K562 (cell line): ENCODE data around the gene DGKA. TPM values are rescaled to one million over a fixed set of nuclear protein-coding genes. Genes with fewer than 3 reads are reported as not detected.
A peak's percentile ranks its signal among the peaks of the same experiment; 100 is the strongest.

Experiments used
- ATAC-seq: fragments of 200-7000 bp; cut with Tn5 transposase; 3 replicates; pipeline ENCODE4 v1.9.1; 2020; ENCODE audit warnings: moderate library complexity
- BruUV-seq: library from RNA; stranded (reverse); fragments of 400-500 nt; replicated peaks from 2 replicates; lab custom pipeline; 2021; lab: Mats Ljungman, UMichigan
- CTCF ChIA-PET: fragments of 300-600 bp; formaldehyde crosslinking; extraction: SDS; loops from one replicate; lab custom pipeline; 2021; ENCODE audit warnings: low intra/inter-chr PET ratio; lab: Yijun Ruan, JAX
- POLR2A ChIA-PET: fragments of 300-600, 350-650 bp; sonication (Branson Sonifier 250); formaldehyde crosslinking; extraction: SDS; loops from one replicate; lab custom pipeline; 2021; ENCODE audit warnings: antibody characterized with exemption, inconsistent platforms; lab: Yijun Ruan, JAX
- DNase-seq, 4 experiments: peaks; one replicate each; pipeline versions ENCODE4 v3.0.0 to v3.0.0-alpha.2; 2011 to 2018; ENCODE audit warnings: low spot score in 3 of 4, mixed read lengths in 3 of 4; ENCODE audit errors: extremely low read depth in 1 of 4
- FAIRE-seq: peaks from 2 replicates; lab custom pipeline; 2011; peaks lifted over from hg19 to GRCh38; lab: Jason Lieb, UNC
- H2AFZ ChIP-seq: 2 replicates; pipeline ENCODE4 v1.6.0; 2011; ENCODE audit warnings: low read depth, low read length, control low read depth, inconsistent platforms
- H3K27ac ChIP-seq: fragments of 200-600 bp; 3 replicates; pipeline ENCODE4 v1.8.0; 2011; ENCODE audit warnings: low read depth, mild to moderate bottlenecking, control low read depth, inconsistent platforms, low read length, moderate library complexity, mixed read lengths; ENCODE audit errors: extremely low read depth
- H3K27me3 ChIP-seq, 2 experiments: fragments of 300-600 bp in 1 of 2; 2 replicates in 1 of 2; 3 replicates in 1 of 2; pipeline versions ENCODE4 v1.6.0 to v1.8.0; 2011; ENCODE audit warnings: inconsistent platforms in 2 of 2, low read length in 2 of 2, mild to moderate bottlenecking in 1 of 2, mixed read lengths in 1 of 2, moderate library complexity in 1 of 2; ENCODE audit not compliant: control insufficient read depth in 2 of 2, insufficient read depth in 2 of 2
- H3K36me3 ChIP-seq: fragments of 300-600 bp; 3 replicates; pipeline ENCODE4 v1.8.0; 2011; ENCODE audit warnings: mild to moderate bottlenecking, low read length, inconsistent platforms; ENCODE audit not compliant: control insufficient read depth, insufficient read depth
- H3K4me1 ChIP-seq, 2 experiments: fragments of 200-600 bp in 1 of 2; replicated peaks in 1 of 2; 2 replicates in 1 of 2; 3 replicates in 1 of 2; pipeline versions ENCODE4 v1.5.1 to v1.8.0; 2011; ENCODE audit warnings: inconsistent platforms in 2 of 2, low read length in 2 of 2, mild to moderate bottlenecking in 1 of 2, mixed read lengths in 1 of 2, moderate library complexity in 1 of 2; ENCODE audit not compliant: control insufficient read depth in 2 of 2, insufficient read depth in 2 of 2
- H3K4me2 ChIP-seq: 2 replicates; pipeline ENCODE4 v1.6.1; 2011; ENCODE audit warnings: low read length, control low read depth, inconsistent platforms, mixed read lengths; ENCODE audit not compliant: insufficient read depth
- H3K4me3 ChIP-seq: fragments of 200-600 bp; sonication (generic), shearing (Covaris generic); 2 replicates; pipeline ENCODE4 v1.5.1; 2016; ENCODE audit warnings: control low read depth, inconsistent platforms
- H3K79me2 ChIP-seq: fragments of 200-600 bp; 3 replicates; pipeline ENCODE4 v1.8.0; 2011; ENCODE audit warnings: low read length, inconsistent platforms; ENCODE audit not compliant: control insufficient read depth, insufficient read depth
- H3K9ac ChIP-seq, 2 experiments: 2 replicates each; pipeline versions ENCODE4 v1.6.0 to v1.6.1; 2011; ENCODE audit warnings: low read depth in 2 of 2, low read length in 2 of 2, control low read depth in 1 of 2, inconsistent platforms in 1 of 2, mild to moderate bottlenecking in 1 of 2, mixed read lengths in 1 of 2; ENCODE audit not compliant: insufficient read depth in 1 of 2
- H3K9me1 ChIP-seq: one replicate; pipeline ENCODE4 v1.6.0; 2011; ENCODE audit warnings: inconsistent platforms, mild to moderate bottlenecking, low read length, moderate library complexity; ENCODE audit not compliant: control insufficient read depth, insufficient read depth
- H3K9me3 ChIP-seq: replicated peaks from 2 replicates; pipeline ENCODE4 v1.5.1; 2011; ENCODE audit warnings: low read depth, low read length, inconsistent platforms; ENCODE audit not compliant: control insufficient read depth, insufficient read depth
- H4K20me1 ChIP-seq: replicated peaks from 2 replicates; pipeline ENCODE4 v1.6.1; 2011; ENCODE audit warnings: low read length, inconsistent platforms, mixed read lengths; ENCODE audit not compliant: control insufficient read depth, insufficient read depth
- BDP1 ChIP-seq: IDR thresholded peaks from 3 replicates; pipeline ENCODE4 v1.6.1; 2011; ENCODE audit not compliant: insufficient read length, insufficient read depth
- CBFA2T3 ChIP-seq: fragments of 450-650 bp; IDR thresholded peaks from 2 replicates; pipeline ENCODE4 v1.6.1; 2017
- CEBPB ChIP-seq: fragments of 450-650 bp; IDR thresholded peaks from 2 replicates; pipeline ENCODE4 v1.6.1; 2016; ENCODE audit warnings: missing genetic modification characterization, missing compliant biosample characterization
- ELF1 ChIP-seq: fragments of 200-800 bp; sonication (Bioruptor generic); IDR thresholded peaks from 2 replicates; pipeline ENCODE4 v1.6.1; 2016; ENCODE audit warnings: missing genetic modification characterization, missing compliant biosample characterization
- EP300 ChIP-seq: IDR thresholded peaks from 2 replicates; pipeline ENCODE4 v1.6.1; 2012; ENCODE audit warnings: low read length, improper control_type of control experiment
- MCM3 ChIP-seq: fragments of 450-650 bp; IDR thresholded peaks from 2 replicates; pipeline ENCODE4 v1.6.1; 2016
- OTX1 ChIP-seq: fragments of 450-650 bp; formaldehyde crosslinking; IDR thresholded peaks from 2 replicates; pipeline ENCODE4 v1.4.0; 2022; ENCODE audit warnings: mild to moderate bottlenecking
- PKNOX1 ChIP-seq: fragments of 450-650 bp; IDR thresholded peaks from 2 replicates; pipeline ENCODE4 v1.6.1; 2016
- RCOR1 ChIP-seq, 2 experiments: IDR thresholded peaks; 2 replicates each; pipeline ENCODE4 v1.6.1; 2012; ENCODE audit warnings: low read depth in 2 of 2, low read length in 2 of 2, borderline replicate concordance in 1 of 2, improper control_type of control experiment in 1 of 2
- SNRNP70 ChIP-seq: fragments of 200-400 bp; formaldehyde crosslinking; optimal IDR thresholded peaks from 2 replicates; pipeline ENCODE3; 2017; ENCODE audit warnings: low read depth, low read length
- SRSF9 ChIP-seq: fragments of 200-400 bp; formaldehyde crosslinking; IDR thresholded peaks from 2 replicates; pipeline ENCODE4 v1.6.1; 2017; ENCODE audit warnings: low read depth, low read length, borderline replicate concordance
- ZNF785 ChIP-seq: fragments of 250-450 bp; sonication (Bioruptor Pico); IDR thresholded peaks from 2 replicates; pipeline ENCODE4 v1.4.0; 2020; ENCODE audit warnings: mild to moderate bottlenecking
- WGBS: fragments of 100-300 bp; shearing (Covaris generic); methylation state at CpG from one replicate; pipeline ENCODE4 v1.1.6; 2016; ENCODE audit warnings: low coverage, mixed read lengths; ENCODE audit not compliant: insufficient coverage; ENCODE audit errors: missing lambda C conversion rate; 5-methylcytosine and 5-hydroxymethylcytosine counted together
- in situ Hi-C: fragments of 300-500 bp; cut with MboI; formaldehyde crosslinking; loops from 4 replicates; pipeline ENCODE4 v1.15.0; 2018; ENCODE audit warnings: inconsistent platforms, mixed read lengths
- intact Hi-C: fragments of 100-400 bp; cut with micrococcal nuclease; formaldehyde crosslinking; loops from 2 replicates; pipeline ENCODE4 v1.14.2; 2022
- polyA plus RNA-seq, 8 experiments: library from polyadenylated mRNA; depleted of rRNA in 4 of 8; stranded (reverse) in 5 of 8; unstranded in 3 of 8; fragments of >200 nt; fragmentation: Nextera tagmentation in 2 of 8; fragmentation: Illumina TruSeq in 1 of 8; extraction: Ambion mirVana in 2 of 8; extraction: Trizol in 1 of 8; gene quantifications; 2 replicates each; pipeline versions ENCODE4 v1.2.1 to v1.2.3, GENCODE V29; 2011 to 2014; ENCODE audit warnings: inconsistent platforms in 1 of 8, missing spikeins in 1 of 8
- total RNA-seq, 7 experiments: library from RNA; depleted of rRNA in 6 of 7; stranded (reverse); fragments of >200 nt in 6 of 7; fragmentation: Illumina TruSeq in 2 of 7; extraction: Trizol in 2 of 7; gene quantifications; 2 replicates each; pipeline versions ENCODE4 v1.2.1 to v1.2.3, GENCODE V29; 2011 to 2021; ENCODE audit warnings: low replicate concordance in 1 of 7
- TF ChIP-seq, protein P1 (sequence below): fragments of 250-450 bp; sonication (Bioruptor Pico); IDR thresholded peaks from 2 replicates; pipeline ENCODE4 v1.9.0; 2021; ENCODE audit warnings: mild to moderate bottlenecking

Gene DGKA
- total and polyA plus RNA-seq, 9 of the 15 experiments (the other 6 are each of a cell fraction or from before 2014, with no cell fraction given): 3.4 to 12.4 (median 6.2) TPM

GRCh38 chr12:55942577-55943136, 11.7 kb downstream of the DGKA start (continued):
- TF ChIP-seq OTX1 (CRISPR knock-in tag): peak; percentile 53; the same call in 1 of the 2 replicates
- no peak for TF ChIP-seq SRSF9
- TF ChIP-seq EP300: peak; percentile 69; the same call in 1 of the 2 replicates
- TF ChIP-seq, protein P1, sequence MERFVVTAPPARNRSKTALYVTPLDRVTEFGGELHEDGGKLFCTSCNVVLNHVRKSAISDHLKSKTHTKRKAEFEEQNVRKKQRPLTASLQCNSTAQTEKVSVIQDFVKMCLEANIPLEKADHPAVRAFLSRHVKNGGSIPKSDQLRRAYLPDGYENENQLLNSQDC: no peak
- TF ChIP-seq CBFA2T3: peak; percentile 64
- TF ChIP-seq RCOR1 (IDR thresholded peaks at IDR 0.05; ENCODE audit: borderline replicate concordance in 1 of 2, low read depth in 2 of 2, low read length in 2 of 2): peak in 1 of 2 experiments; percentile 76; a peak in 2 of 4 replicates
- no peak for TF ChIP-seq ZNF785
- TF ChIP-seq SNRNP70: no peak
- TF ChIP-seq CEBPB: peak; percentile 18; the same call in 1 of the 2 replicates
- no peak for TF ChIP-seq BDP1
- TF ChIP-seq PKNOX1: peak; percentile 50
- no peak for TF ChIP-seq MCM3

DNA sequence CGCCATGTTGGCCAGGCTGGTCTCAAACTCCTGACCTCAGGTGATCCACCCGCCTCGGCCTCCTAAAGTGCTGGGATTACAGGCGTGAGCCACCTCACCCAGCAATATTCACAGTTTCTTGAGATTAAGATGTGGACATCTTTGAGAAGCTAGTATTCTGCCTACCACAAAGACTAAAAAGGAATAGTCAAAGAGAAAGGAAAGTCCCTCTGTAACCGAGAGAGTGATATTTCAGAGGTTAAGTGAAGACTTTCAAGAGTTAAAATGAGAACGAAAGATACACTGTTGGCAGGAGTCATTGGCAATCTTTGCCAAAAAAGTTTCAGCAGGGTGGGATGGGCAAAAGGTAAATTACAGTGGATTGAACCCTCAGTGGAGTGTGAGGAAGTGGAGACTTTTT, 15.6 kb downstream of the DGKA start:
- H3K79me2 ChIP-seq: no peaks in the 10 kb centered on the region
- FAIRE-seq (no peak), ATAC-seq (no peak), DNase-seq (no peak)
- no peak overlapping the region for H3K4me3 ChIP-seq
- H3K4me1 ChIP-seq: peaks cover 0 to 2% of the 10 kb centered on the region in 2 experiments; a peak in 2 of 5 replicates
- no peaks in the 10 kb centered on the region for H3K27me3 ChIP-seq
- no peak overlapping the region for H3K9ac ChIP-seq
- H3K4me2 ChIP-seq: no peak overlapping the region
- H3K9me1 ChIP-seq: no peaks in the 10 kb centered on the region
- 61% methylated on average over 5 of the region's 6 CpGs for WGBS
- no peaks in the 10 kb centered on the region for H4K20me1 ChIP-seq
- no peak for TF ChIP-seq ELF1 (tag)
- no peak overlapping the region for H2AFZ ChIP-seq
- no peaks in the 10 kb centered on the region for H3K9me3 ChIP-seq
- intact Hi-C loops (no loop called here), in situ Hi-C loops (no loop called here)
- ChIA-PET CTCF (no interaction called here), POLR2A (interaction anchor here (0.9 to 1.8 kb wide), 2 partner anchors 9 to 28 kb away, joined by 3 to 6 read pairs; partner anchors contain the start of gene RAB5B)
- BruUV-seq: no TSS peak
- H3K36me3 ChIP-seq: no peaks in the 10 kb centered on the region
- no peak overlapping the region for H3K27ac ChIP-seq
